Ascending aorta (tissue), 2 donors: ENCODE measurements around the gene BRAT1. TPM values are rescaled to one million over a fixed set of nuclear protein-coding genes. Genes with fewer than 3 reads are reported as not detected.
A peak's percentile ranks its signal among the peaks of the same experiment; 100 is the strongest.

ENCODE experiments used
- DNase-seq, 2 donors: peaks; one replicate each; pipeline ENCODE4 v3.0.0-alpha.2; 2019; ENCODE audit warnings: low spot score in 2 of 2
- H3K27ac ChIP-seq, 2 donors: fragments of 200-600 bp; sonication (generic); one replicate each; pipeline ENCODE4 v1.5.1; 2016 to 2017; ENCODE audit warnings: mild to moderate bottlenecking in 1 of 2
- H3K27me3 ChIP-seq: fragments of 200-600 bp; sonication (generic); one replicate; pipeline ENCODE4 v1.5.1; 2017
- H3K36me3 ChIP-seq, 2 donors: fragments of 200-600 bp; sonication (generic); one replicate each; pipeline ENCODE4 v1.5.1; 2016
- H3K4me1 ChIP-seq, 2 donors: fragments of 200-600 bp; sonication (generic); one replicate each; pipeline ENCODE4 v1.5.1; 2016 to 2017; ENCODE audit warnings: mild to moderate bottlenecking in 1 of 2
- H3K4me3 ChIP-seq, 2 donors: fragments of 200-600 bp; sonication (generic); one replicate each; pipeline ENCODE4 v1.5.1; 2016 to 2017; ENCODE audit warnings: mild to moderate bottlenecking in 1 of 2
- H3K9me3 ChIP-seq, 2 donors: fragments of 200-600 bp; sonication (generic); one replicate each; pipeline ENCODE4 v1.5.1; 2016
- intact Hi-C: fragments of 100-400 bp; cut with DNase I; formaldehyde crosslinking; loops from one replicate; pipeline ENCODE4 v1.15.1; 2023
- total RNA-seq: library from RNA; depleted of rRNA; stranded (reverse); fragments of >200 nt; gene quantifications from one replicate; pipeline ENCODE4 v1.1.0, GENCODE V29; 2016
- TF ChIP-seq, protein P1 (sequence below), 3 experiments: fragments of 200-600 bp in 2 of 3; fragments of 450-650 bp in 1 of 3; sonication (generic) in 2 of 3; IDR thresholded peaks; one replicate each; pipeline ENCODE4 v1.5.1; 2016 to 2019; ENCODE audit warnings: antibody characterized with exemption in 3 of 3, mild to moderate bottlenecking in 1 of 3, moderate library complexity in 1 of 3

Gene BRAT1
- 84.0 TPM for total RNA-seq

GRCh38 chr7:2555121-2556052 lies at the start of gene BRAT1:
Gene BRAT1 (minus strand): TSS chr7:2555524. CDS start chr7:2554431, 1,093 bp downstream.
- intact Hi-C loops, result loop anchor here (1.0 to 5.0 kb wide), 6 partner anchors 38 to 153 kb away; partner anchors contain the start of genes CHST12, LFNG and TTYH3

DNA sequence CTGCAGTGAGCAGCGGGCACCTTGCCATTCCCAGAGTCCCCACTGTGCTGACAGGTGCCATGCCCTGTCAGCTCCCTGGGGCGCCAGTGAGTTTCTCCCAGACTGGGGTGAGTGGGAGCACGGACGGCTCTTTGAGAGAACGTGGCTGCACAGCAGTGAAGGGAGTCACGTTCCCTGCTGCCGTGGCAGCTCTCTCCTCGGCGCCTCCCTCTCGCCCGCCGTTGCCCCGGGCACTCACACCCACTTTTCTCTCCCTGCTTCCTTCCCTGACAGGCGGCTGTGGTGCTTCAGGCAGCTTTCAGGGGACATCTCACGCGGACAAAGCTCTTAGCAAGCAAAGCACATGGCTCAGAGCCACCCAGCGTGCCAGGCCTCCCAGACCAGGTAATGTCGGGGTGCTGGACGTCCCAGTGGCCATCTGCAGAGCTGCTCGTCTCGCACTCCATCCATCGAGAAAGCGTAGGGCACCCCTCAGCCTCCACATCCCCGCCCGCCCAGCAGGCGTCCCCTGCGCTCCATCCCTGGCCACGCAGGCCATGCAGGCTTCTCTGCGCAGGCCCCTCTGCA lies 49.4 kb upstream of the BRAT1 start:
- intact Hi-C loops, result no loop called here
- TF ChIP-seq, protein P1, sequence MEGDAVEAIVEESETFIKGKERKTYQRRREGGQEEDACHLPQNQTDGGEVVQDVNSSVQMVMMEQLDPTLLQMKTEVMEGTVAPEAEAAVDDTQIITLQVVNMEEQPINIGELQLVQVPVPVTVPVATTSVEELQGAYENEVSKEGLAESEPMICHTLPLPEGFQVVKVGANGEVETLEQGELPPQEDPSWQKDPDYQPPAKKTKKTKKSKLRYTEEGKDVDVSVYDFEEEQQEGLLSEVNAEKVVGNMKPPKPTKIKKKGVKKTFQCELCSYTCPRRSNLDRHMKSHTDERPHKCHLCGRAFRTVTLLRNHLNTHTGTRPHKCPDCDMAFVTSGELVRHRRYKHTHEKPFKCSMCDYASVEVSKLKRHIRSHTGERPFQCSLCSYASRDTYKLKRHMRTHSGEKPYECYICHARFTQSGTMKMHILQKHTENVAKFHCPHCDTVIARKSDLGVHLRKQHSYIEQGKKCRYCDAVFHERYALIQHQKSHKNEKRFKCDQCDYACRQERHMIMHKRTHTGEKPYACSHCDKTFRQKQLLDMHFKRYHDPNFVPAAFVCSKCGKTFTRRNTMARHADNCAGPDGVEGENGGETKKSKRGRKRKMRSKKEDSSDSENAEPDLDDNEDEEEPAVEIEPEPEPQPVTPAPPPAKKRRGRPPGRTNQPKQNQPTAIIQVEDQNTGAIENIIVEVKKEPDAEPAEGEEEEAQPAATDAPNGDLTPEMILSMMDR (IDR thresholded peaks at IDR 0.05), result no peak
- Histone ChIP-seq H3K4me1 (peaks cover 3 to 19% of the 10 kb centered on the region in 2 donors), H3K27ac (no peak overlapping the region), H3K36me3 (peaks cover 6 to 11% of the 10 kb centered on the region in 2 donors), H3K27me3 (no peaks in the 10 kb centered on the region), H3K9me3 (no peaks in the 10 kb centered on the region), H3K4me3 (no peak overlapping the region)
- DNase-seq, result no peak

More at GRCh38 chr7:2555121-2556052, at the start of gene BRAT1:
- no peaks in the 10 kb centered on the region for H3K9me3 ChIP-seq
- peak within 1 kb of the TSS; percentile 95 to 99 for H3K27ac ChIP-seq
- TF ChIP-seq, protein P1 (IDR thresholded peaks at IDR 0.05), result peak in 1 of 3 experiments; percentile 49
- H3K4me1 ChIP-seq, result peaks cover 0 to 20% of the 10 kb centered on the region in 2 donors
- H3K4me3 ChIP-seq, result peak within 1 kb of the TSS; percentile 67 to 75
- no peaks in the 10 kb centered on the region for H3K27me3 ChIP-seq
- H3K36me3 ChIP-seq, result no peaks in the 10 kb centered on the region
- DNase-seq, result peak; percentile 84 to 98

DNA sequence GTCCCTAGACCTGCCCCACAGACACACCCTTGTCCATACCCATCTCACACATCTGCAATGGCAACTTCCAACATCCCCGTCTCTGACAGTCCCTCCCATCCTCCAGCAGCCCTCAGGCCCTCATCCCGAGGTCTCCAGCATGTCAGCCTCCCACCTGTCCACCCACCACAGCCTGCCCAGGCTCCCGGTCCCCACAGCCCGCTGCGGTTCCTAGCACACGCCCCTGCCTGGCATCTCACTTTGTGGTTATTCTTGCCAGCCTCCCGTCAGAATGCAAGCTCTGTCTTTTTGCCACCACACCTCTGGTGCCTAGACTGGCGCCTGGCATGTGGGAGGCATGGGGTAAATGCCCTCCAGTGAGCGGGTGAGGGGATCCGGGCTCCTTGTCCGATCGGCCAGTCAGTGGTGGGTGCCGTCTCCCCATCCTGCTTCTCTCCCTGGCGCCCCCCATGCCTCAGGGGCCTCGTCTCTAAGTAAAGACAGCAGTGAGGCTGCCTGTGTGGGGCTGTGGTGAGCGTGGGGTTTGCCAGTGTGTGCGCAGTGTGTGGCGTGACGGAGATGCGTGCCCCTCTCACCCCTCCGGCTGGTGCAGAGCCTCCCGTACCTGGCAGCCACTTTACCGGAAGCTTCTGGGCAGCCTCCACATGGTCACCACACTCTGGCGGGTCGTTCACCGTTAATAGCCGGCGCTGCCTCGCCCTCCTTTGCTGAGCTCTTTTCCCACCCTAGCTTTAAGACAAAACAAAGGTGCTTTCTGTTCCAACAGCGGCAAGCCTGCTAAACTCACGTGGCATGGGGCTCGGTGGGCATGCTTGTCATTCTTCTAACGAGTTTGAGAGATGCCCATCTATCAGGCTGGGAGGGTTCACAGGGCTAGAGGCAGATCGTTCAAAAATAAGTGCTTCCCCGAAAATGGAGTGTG lies 48.0 kb upstream of the BRAT1 start:
- peaks cover 3 to 19% of the 10 kb centered on the region in 2 donors for H3K4me1 ChIP-seq
- no peaks in the 10 kb centered on the region for H3K9me3 ChIP-seq
- no peak overlapping the region for H3K4me3 ChIP-seq
- H3K36me3 ChIP-seq, result peaks cover 14 to 23% of the 10 kb centered on the region in 2 donors
- TF ChIP-seq, protein P1 (IDR thresholded peaks at IDR 0.05), result no peak
- intact Hi-C loops, result no loop called here
- no peaks in the 10 kb centered on the region for H3K27me3 ChIP-seq
- H3K27ac ChIP-seq, result no peak overlapping the region
- no peak for DNase-seq

- intact Hi-C loops, result no loop called here
- peaks cover 14 to 26% of the 10 kb centered on the region in 2 donors for H3K36me3 ChIP-seq
- no peak for DNase-seq
Observed at GRCh38 chr7:2602406-2603043, 47.2 kb upstream of the BRAT1 start.

More at GRCh38 chr7:2602406-2603043, 47.2 kb upstream of the BRAT1 start:
- no peaks in the 10 kb centered on the region for H3K27me3 ChIP-seq
- H3K4me3 ChIP-seq, result no peak overlapping the region
- no peaks in the 10 kb centered on the region for H3K9me3 ChIP-seq
- H3K4me1 ChIP-seq, result peaks cover 3 to 11% of the 10 kb centered on the region in 2 donors
- no peak overlapping the region for H3K27ac ChIP-seq
- TF ChIP-seq, protein P1 (IDR thresholded peaks at IDR 0.05), result no peak
